ENCODE measurements around the gene C5orf52.
"Not testable (repeated sequence)": the region's sequence is repeated elsewhere in the genome, so short reads cannot be mapped to it uniquely, and the experiment has no call there.

Gene C5orf52

GRCh38 chr5:157687198-157687554 lies 15.8 kb downstream of the C5orf52 start:
- Mint-ChIP-seq H3K36me3 (ENCODE audit: insufficient read depth) (no peaks in the 10 kb centered on the region), H3K9me3 (no peaks in the 10 kb centered on the region), H3K27me3 (no peaks in the 10 kb centered on the region), H3K4me3 (no peak overlapping the region), H3K4me1 (ENCODE audit: low read depth in 2 of 2) (no peaks in the 10 kb centered on the region), H3K27ac (no peak overlapping the region)
- ATAC-seq (replicated peaks) (no peak), DNase-seq (no peak)

DNA sequence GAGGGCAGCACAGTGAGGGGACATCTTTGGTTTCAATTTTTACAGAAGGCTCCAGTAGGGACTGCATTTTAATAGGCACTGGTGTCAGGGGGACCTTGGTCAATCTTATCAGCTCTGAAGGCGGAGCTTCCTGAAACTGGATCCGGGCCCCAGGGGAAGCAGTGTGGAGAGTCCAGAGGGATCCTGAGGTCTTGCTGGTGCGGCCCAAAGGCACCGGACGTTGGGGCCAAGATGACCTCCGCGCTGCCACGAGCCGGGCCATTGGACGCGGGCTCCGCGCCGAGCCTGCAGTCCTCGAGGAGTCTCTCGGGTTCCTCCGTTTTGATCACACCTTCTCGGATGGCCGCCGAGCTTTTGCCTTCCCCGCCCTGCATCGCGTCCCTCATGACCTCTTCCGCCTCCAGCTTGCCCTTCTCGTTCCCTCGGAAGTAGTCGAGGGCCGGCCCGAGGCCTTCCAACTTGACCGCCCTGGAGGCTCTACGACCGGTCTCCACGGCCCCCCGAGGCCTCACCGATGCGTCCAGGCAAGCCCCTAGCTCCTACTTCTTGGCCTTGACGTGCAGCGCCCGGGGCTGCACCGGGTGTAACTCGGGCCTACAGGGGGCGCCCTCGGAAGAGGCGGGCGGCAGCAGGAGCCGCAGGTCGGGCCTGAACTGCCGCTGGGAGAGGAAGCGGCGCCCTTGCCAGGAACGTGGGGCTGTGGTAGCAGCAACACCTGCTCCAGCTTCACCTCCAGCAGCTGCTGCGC lies 18.8 kb downstream of the C5orf52 start:
- no peaks in the 10 kb centered on the region for H3K36me3 Mint-ChIP-seq (ENCODE audit: insufficient read depth)
- H3K27ac Mint-ChIP-seq, result no peak overlapping the region
- peak in 1 of 3 experiments; percentile 8 for DNase-seq
- ATAC-seq (replicated peaks), result peak; percentile 59
- no peaks in the 10 kb centered on the region for H3K4me1 Mint-ChIP-seq (ENCODE audit: low read depth in 2 of 2)
- peaks cover 0 to 5% of the 10 kb centered on the region in 2 donors for H3K27me3 Mint-ChIP-seq
- H3K9me3 Mint-ChIP-seq, result no peaks in the 10 kb centered on the region
- no peak overlapping the region for H3K4me3 Mint-ChIP-seq

GRCh38 chr5:157690690-157691433 lies 19.5 kb downstream of the C5orf52 start:
- H3K36me3 Mint-ChIP-seq (ENCODE audit: insufficient read depth), result no peaks in the 10 kb centered on the region
- ATAC-seq (replicated peaks) (no peak), DNase-seq (no peak)
- H3K9me3 Mint-ChIP-seq, result no peaks in the 10 kb centered on the region
- H3K4me3 Mint-ChIP-seq, result no peak overlapping the region
- H3K4me1 Mint-ChIP-seq (ENCODE audit: low read depth in 2 of 2), result no peaks in the 10 kb centered on the region
- no peak overlapping the region for H3K27ac Mint-ChIP-seq
- peaks cover 0 to 5% of the 10 kb centered on the region in 2 donors for H3K27me3 Mint-ChIP-seq

- H3K27ac Mint-ChIP-seq; H3K36me3 Mint-ChIP-seq (ENCODE audit: insufficient read depth); ATAC-seq (replicated peaks); H3K4me3 Mint-ChIP-seq; H3K27me3 Mint-ChIP-seq; H3K9me3 Mint-ChIP-seq; H3K4me1 Mint-ChIP-seq (ENCODE audit: low read depth in 2 of 2); DNase-seq: not testable (repeated sequence)
Observed at GRCh38 chr5:157693816-157694215, 22.5 kb downstream of the C5orf52 start.

DNA sequence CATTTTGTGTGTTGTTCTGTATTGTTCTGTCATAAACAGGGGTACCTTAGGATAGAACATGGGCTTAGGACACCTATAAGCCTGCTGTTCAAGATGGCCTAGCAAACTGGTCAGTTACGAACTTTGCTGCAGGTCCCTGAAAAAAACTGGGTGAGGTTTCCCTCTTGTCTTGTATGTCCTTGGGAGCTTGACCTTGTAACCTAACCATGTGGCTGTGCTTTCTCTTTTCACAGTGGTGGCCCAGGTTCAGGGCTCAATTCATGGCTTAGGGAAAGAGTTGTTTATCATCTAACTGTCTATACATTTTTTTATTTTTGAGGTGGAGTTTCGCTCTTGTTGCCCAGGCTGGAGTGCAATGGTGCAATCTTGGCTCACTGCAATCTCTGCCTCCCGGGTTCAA lies 24.8 kb downstream of the C5orf52 start:
- not testable (repeated sequence) for H3K27me3 Mint-ChIP-seq; H3K36me3 Mint-ChIP-seq (ENCODE audit: insufficient read depth); DNase-seq; H3K4me3 Mint-ChIP-seq; H3K27ac Mint-ChIP-seq; ATAC-seq (replicated peaks); H3K4me1 Mint-ChIP-seq (ENCODE audit: low read depth in 2 of 2); H3K9me3 Mint-ChIP-seq

GRCh38 chr5:157698674-157699073 lies 27.3 kb downstream of the C5orf52 start:
- not testable (repeated sequence) for DNase-seq; H3K4me3 Mint-ChIP-seq; ATAC-seq (replicated peaks); H3K4me1 Mint-ChIP-seq (ENCODE audit: low read depth in 2 of 2); H3K27me3 Mint-ChIP-seq; H3K36me3 Mint-ChIP-seq (ENCODE audit: insufficient read depth); H3K27ac Mint-ChIP-seq; H3K9me3 Mint-ChIP-seq

DNA sequence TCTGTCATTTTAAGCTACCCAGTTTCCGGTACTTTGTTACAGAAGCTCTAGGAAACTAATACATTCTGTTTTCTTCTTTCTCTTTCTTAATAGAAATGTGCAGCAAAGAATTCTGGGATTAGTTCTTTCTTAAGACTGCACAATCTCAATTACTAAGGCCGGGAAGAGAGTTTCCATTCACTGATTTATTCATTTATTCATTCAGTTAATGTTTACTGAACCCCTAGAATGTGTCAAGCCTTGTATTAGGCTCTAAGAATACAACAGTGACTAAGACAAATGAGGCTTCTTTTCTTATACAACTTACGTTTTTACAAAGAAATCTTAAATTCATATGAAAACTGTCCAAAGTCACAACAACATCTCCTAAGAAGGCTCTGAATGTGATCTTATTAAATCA lies 32.4 kb downstream of the C5orf52 start:
- ATAC-seq (replicated peaks) (no peak), DNase-seq (no peak)
- no peaks in the 10 kb centered on the region for H3K9me3 Mint-ChIP-seq
- no peaks in the 10 kb centered on the region for H3K4me1 Mint-ChIP-seq (ENCODE audit: low read depth in 2 of 2)
- H3K27me3 Mint-ChIP-seq, result peaks cover 7 to 8% of the 10 kb centered on the region in 2 donors
- H3K4me3 Mint-ChIP-seq, result no peak overlapping the region
- H3K36me3 Mint-ChIP-seq (ENCODE audit: insufficient read depth), result no peaks in the 10 kb centered on the region
- H3K27ac Mint-ChIP-seq, result no peak overlapping the region

DNA sequence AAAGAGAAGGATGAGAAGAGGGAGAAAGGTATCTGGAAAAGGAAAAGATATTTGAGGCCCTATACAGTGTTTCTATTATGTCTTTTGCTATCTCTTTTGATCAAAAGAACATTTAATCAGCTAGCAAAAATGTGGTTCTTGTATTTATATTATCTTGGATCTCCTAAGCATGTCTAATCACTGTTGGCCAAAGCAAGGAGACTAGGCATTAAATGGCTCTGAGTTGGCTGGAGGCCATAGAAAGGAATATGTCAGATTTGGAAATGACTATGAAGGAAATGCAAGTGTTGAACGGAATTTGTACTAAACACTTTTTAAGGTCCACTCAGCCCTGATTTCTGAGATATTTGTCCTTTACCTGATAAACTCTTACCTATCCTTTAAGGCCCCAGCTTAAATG lies 37.5 kb downstream of the C5orf52 start:
- no peaks in the 10 kb centered on the region for H3K36me3 Mint-ChIP-seq (ENCODE audit: insufficient read depth)
- ATAC-seq (replicated peaks), result no peak
- no peak for DNase-seq
- no peaks in the 10 kb centered on the region for H3K4me1 Mint-ChIP-seq (ENCODE audit: low read depth in 2 of 2)
- no peak overlapping the region for H3K4me3 Mint-ChIP-seq
- H3K27ac Mint-ChIP-seq, result no peak overlapping the region
- H3K9me3 Mint-ChIP-seq, result no peaks in the 10 kb centered on the region
- H3K27me3 Mint-ChIP-seq, result peaks cover 7 to 8% of the 10 kb centered on the region in 2 donors

DNA sequence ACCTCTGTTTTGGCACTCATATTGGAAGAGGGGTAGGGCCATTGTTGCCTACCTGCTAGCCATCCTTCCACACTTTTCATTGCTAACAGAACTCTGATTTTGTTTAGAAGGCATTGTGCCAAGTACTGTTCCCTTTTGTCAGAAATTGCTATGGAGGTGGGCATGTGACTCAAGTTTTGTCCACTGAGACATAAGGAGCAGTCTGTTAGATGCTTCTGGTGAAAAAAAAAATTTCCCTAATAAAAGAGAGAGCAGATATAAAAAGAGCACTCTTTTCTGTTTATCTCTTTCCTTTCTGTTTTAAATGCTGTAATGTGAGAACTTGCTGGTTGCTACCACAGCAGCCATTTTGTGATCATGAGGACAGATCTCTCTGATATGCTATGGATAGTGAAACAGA lies 38.0 kb downstream of the C5orf52 start:
- H3K27me3 Mint-ChIP-seq, result peaks cover 7 to 8% of the 10 kb centered on the region in 2 donors
- H3K27ac Mint-ChIP-seq, result no peak overlapping the region
- no peaks in the 10 kb centered on the region for H3K36me3 Mint-ChIP-seq (ENCODE audit: insufficient read depth)
- no peaks in the 10 kb centered on the region for H3K9me3 Mint-ChIP-seq
- no peak for DNase-seq
- ATAC-seq (replicated peaks), result no peak
- H3K4me3 Mint-ChIP-seq, result no peak overlapping the region
- H3K4me1 Mint-ChIP-seq (ENCODE audit: low read depth in 2 of 2), result no peaks in the 10 kb centered on the region

GRCh38 chr5:157710431-157710830 lies 39.1 kb downstream of the C5orf52 start:
- DNase-seq (no peak), ATAC-seq (replicated peaks) (no peak)
- Mint-ChIP-seq H3K36me3 (ENCODE audit: insufficient read depth) (no peaks in the 10 kb centered on the region), H3K9me3 (no peaks in the 10 kb centered on the region), H3K4me1 (ENCODE audit: low read depth in 2 of 2) (no peaks in the 10 kb centered on the region), H3K4me3 (no peak overlapping the region), H3K27me3 (peaks cover 7 to 8% of the 10 kb centered on the region in 2 donors), H3K27ac (no peak overlapping the region)

- H3K27me3 Mint-ChIP-seq, result peaks cover 4 to 5% of the 10 kb centered on the region in 2 donors
- H3K4me1 Mint-ChIP-seq (ENCODE audit: low read depth in 2 of 2), result no peaks in the 10 kb centered on the region
- no peak overlapping the region for H3K27ac Mint-ChIP-seq
- H3K4me3 Mint-ChIP-seq, result no peak overlapping the region
- H3K36me3 Mint-ChIP-seq (ENCODE audit: insufficient read depth), result no peaks in the 10 kb centered on the region
- no peak for ATAC-seq (replicated peaks)
- no peaks in the 10 kb centered on the region for H3K9me3 Mint-ChIP-seq
- no peak for DNase-seq
Observed at GRCh38 chr5:157710882-157711281, 39.5 kb downstream of the C5orf52 start.

DNA sequence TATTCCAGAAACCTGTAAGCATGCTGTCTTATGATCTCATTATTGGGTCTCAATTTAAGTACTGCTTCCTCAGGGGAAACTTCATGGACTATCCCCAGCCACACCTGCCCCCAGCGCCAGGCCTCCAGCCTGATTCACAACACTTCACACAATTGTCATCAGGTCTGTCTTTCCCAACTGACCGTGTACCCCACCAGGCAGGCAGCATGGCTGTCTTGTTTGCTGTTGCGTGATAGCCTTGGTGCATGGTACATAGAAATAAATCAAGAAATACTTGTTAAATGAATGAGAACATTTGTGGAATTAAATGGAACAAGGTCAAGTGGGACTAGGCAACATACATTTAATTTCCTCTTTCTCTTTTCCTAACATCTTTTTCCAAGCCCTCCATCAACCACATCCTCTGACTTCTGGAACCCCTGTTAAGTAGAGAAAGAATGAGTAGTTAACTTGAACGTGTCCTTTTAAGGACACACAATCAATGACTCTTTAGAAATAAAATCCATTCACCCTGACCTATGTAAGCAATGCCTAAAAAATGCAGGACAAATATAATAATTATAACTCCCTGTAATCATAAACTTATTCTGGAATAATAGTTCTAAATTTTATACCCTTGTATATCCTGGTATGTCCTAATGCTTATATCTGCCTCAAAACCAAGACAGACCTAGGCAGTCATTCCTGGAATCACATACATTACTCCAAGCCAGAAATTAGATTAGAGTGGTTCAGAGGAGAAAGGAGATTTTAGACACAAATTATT lies 42.7 kb downstream of the C5orf52 start:
- Mint-ChIP-seq H3K27ac (no peak overlapping the region), H3K36me3 (ENCODE audit: insufficient read depth) (no peaks in the 10 kb centered on the region), H3K4me3 (no peak overlapping the region), H3K4me1 (ENCODE audit: low read depth in 2 of 2) (peaks cover 9 to 10% of the 10 kb centered on the region in 2 donors), H3K27me3 (no peaks in the 10 kb centered on the region), H3K9me3 (no peaks in the 10 kb centered on the region)
- DNase-seq, result no peak
- ATAC-seq (replicated peaks), result no peak

DNA sequence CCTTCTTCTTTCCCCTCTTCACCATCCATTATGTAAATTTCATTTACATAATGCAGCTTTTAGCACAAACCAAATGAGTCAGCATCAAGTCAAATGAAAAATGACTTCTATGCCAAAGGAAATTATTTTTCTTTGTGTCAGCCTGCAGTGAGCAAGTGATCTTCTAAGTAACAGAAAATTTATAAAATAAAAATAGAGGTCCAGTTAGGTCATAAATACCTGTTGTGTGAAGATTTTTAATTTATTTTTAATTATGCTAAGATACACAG lies 43.2 kb downstream of the C5orf52 start:
- Mint-ChIP-seq H3K27ac (no peak overlapping the region), H3K9me3 (no peaks in the 10 kb centered on the region), H3K4me1 (ENCODE audit: low read depth in 2 of 2) (peaks cover 9 to 10% of the 10 kb centered on the region in 2 donors), H3K27me3 (no peaks in the 10 kb centered on the region), H3K36me3 (ENCODE audit: insufficient read depth) (no peaks in the 10 kb centered on the region), H3K4me3 (no peak overlapping the region)
- ATAC-seq (replicated peaks), result no peak
- no peak for DNase-seq

- Mint-ChIP-seq H3K9me3 (no peaks in the 10 kb centered on the region), H3K4me3 (peak overlapping the region; percentile 17 to 33), H3K27me3 (no peaks in the 10 kb centered on the region), H3K4me1 (ENCODE audit: low read depth in 2 of 2) (peaks cover 10% of the 10 kb centered on the region in 2 donors), H3K36me3 (ENCODE audit: insufficient read depth) (peaks cover 7% of the 10 kb centered on the region), H3K27ac (peak overlapping the region in 1 of 2 donors; percentile 75)
- DNase-seq (no peak), ATAC-seq (replicated peaks) (peak; percentile 76)
Observed at GRCh38 chr5:157718519-157718918, 47.2 kb downstream of the C5orf52 start.
